HG03025 (cell line): ENCODE results near the gene IFNE.

Experiments
- ATAC-seq: cut with Tn5 transposase; IDR thresholded peaks from one replicate; pipeline ENCODE4 v1.9.1; 2021; ENCODE audit warnings: mild to moderate bottlenecking, moderate library complexity; ENCODE audit not compliant: unreplicated experiment, low FRiP score

Gene IFNE

GRCh38 chr9:21482213-21482612 lies at the start of gene IFNE:
TSS of gene IFNE (minus strand) at chr9:21482313. CDS start at chr9:21481694, 619 bp downstream.
- ATAC-seq = no peak

GRCh38 chr9:21528123-21528808 lies 46.2 kb upstream of the IFNE start:
- no peak for ATAC-seq

DNA sequence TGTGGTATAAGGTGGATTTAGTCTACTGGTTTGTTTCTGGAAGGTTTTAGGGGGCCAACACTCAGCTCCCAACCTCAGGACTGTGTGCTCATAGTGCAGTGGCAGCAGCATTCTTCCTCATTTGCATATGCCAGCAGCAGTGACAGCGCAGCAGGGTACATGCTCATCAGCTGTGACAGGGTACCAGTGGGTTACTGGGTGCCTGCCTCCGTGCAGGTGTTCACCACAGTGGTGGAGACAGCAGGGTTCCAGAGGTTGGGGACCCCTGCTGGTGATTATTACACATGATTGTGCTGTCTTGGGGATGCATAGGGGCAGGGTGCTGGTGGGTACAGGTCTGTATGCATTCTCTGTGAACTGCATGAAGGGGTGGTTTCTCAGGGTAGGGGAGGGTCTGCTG lies 45.5 kb upstream of the IFNE start:
- ATAC-seq = no peak

DNA sequence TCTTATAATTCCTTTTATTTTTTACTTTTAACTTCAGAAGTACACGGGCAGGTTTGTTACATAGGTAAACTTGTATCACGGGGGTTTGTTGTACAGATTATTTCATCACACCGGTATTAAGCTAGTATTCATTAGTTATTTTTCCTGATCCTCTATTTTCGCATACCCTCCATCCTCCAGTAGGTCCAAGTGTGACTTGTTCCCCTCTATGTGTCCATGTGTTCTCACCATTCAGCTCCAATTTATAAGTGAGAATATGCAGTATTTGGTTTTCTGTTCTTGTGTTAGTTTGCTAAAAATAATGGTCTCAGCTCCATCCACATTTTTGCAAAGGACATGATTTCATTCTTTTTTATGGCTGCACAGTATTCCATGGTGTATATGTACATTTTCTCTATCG lies 43.1 kb upstream of the IFNE start:
- no peak for ATAC-seq

- ATAC-seq = no peak
Observed at GRCh38 chr9:21524099-21524830, 42.2 kb upstream of the IFNE start.

DNA sequence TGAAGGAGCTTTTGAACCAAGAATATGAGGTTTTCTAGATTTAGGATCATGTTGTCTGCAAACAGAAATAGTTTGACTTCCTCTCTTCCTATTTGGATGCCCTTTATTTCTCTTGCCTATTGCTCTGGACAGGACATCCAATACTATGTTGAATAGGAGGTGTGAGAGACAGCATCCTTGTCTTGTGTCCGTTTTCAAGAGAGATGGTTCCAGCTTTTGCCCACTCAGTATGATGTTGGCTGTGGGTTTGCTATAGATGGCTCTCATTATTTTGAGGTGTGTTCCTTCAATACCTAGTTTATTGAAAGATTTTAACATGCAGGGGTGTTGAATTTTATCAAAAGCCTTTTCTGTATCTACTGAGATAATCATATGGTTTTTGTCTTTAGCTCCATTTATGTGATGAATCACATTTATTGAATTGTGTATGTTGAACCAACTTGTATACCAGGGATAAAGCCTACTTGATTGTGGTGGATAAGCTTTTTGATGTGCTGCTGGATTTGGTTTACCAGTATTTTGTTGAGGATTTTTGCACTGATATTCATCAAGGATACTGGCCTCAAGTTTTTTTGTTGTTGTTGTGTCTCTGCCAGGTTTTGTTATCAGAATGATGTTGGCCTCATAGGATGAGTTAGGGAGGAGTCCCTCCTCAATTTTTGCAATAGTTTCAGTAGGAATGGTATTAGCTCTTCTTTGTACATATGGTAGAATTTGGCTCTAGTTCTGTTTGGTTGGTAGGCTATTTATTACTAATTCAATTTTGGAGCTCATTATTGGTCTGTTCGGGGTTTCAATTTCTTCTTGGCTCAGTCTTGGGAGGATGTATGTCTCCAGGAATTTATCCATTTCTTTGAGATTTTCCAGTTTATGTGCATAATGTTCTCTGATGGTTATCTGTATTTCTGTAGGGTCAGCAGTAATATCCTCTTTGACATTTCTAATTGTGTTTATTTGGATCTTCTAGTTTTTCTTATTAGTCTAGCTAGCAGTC lies 41.2 kb upstream of the IFNE start:
- no peak for ATAC-seq

DNA sequence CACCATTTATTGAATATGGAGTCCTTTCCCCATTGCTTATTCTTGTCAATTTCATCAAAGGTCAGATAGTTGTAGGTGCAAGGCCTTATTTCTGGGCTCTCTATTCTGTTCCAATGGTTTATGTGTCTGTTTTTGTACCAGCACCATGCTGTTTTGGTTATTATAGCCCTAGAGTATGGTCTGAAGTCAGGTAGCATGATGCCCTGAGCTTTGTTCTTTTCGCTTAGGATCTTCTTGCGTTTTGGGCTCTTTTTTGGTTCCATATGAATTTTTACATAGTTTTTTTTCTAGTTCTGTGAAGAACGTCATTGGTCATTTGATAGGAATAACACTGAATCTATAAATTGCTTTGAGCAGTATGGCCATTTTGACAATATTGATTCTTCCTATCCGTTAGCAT lies 40.2 kb upstream of the IFNE start:
- ATAC-seq = no peak

GRCh38 chr9:21521448-21521847 lies 39.3 kb upstream of the IFNE start:
- no peak for ATAC-seq

- no peak for ATAC-seq
Observed at GRCh38 chr9:21520501-21521228, 38.6 kb upstream of the IFNE start.

DNA sequence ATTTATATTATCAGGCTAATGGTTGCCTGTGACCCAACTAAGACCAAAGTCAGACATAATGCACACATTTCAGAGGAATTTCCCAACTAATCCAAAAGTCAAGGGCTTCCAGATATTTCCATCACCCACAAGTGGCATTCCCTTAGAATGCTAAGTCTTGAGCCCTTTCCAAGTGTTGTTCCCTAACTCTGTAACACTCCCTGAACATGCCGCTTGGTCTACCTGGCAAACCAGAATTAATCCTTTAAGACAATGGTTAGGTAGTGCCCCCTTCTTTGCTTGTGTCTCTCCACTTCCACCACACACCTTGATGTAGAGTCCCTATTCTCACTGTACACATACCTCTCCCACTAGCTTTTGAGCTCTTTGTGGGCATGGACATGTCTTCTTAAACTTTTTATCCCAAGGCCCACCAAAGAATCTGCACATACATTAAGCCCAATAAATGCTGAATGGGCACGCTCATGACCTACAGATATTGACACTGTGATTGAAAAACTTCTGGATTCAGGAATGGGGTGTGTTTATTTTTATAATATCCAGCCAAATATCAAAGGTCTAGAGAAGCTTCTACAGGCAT lies 37.8 kb upstream of the IFNE start:
- no peak for ATAC-seq

- no peak for ATAC-seq
Observed at GRCh38 chr9:21516796-21517195, 34.7 kb upstream of the IFNE start.

- no peak for ATAC-seq
Observed at GRCh38 chr9:21513431-21513830, 31.3 kb upstream of the IFNE start.

GRCh38 chr9:21510806-21511205 lies 28.7 kb upstream of the IFNE start:
- ATAC-seq = no peak

- ATAC-seq = no peak
Observed at GRCh38 chr9:21507483-21507790, 25.3 kb upstream of the IFNE start.

DNA sequence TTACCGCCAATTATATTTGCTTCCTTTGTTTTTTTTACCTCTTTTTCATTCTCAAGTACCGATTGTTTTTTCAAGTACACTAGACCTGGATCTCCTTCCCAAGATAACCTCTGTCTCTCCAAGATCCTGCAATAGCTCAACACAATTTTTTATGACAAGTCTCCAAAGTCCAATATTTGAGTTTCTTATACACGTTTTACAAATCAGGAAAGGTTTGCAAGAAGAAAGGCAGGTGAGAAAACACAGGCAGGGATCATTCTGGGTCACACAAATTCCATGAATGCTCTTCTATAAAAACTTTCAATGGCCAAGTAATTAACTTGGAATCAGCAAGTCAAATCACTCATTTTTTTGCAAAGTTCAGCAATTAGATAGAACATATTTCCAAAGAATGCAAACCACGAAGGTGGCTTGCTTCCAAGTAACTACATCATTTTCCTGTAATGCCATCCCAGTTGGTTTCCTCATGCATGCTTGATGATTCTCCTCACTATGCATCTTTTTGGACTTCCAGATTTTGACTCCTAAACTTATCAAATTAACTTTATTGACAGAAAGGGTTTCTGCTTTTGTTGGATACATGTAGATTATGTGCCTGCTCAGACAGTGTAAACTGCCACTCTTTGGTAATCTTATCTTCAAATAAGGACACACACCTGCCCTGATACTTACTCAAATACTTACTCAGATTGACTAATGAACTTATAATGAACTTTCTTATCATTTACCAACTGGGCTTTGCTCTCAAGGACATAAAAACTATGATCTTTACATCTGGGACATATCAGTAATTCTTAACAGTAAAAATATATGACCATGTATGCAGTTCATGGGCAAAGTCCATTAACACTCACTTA lies 24.7 kb upstream of the IFNE start:
- no peak for ATAC-seq

- ATAC-seq = no peak
Observed at GRCh38 chr9:21505425-21506179, 23.5 kb upstream of the IFNE start.

DNA sequence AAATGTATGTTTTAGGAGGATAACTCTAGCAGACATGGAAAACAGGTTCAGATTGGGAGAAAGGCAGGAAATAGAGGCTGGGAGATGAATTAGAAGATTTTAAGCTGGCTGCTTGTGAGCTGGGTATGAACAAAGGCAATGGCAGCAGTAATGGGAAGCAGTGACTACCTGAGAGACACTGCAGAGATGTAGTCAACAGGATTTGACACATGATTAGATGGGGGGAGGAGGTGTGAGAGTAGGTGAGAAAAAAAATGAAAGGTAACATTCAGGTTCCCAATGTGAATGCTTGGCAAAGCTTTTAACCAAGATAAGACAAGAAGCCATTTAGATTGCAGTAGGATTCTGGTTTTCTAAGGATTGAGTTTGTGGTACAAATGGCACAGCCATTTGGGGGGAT lies 22.8 kb upstream of the IFNE start:
- no peak for ATAC-seq

GRCh38 chr9:21504113-21504512 lies 22.0 kb upstream of the IFNE start:
- ATAC-seq = no peak

GRCh38 chr9:21502586-21502985 lies 20.5 kb upstream of the IFNE start:
- ATAC-seq = no peak
